HepG2 (cell line): ENCODE data around the gene PAPPA. TPM values are rescaled to one million over a fixed set of nuclear protein-coding genes. Genes with fewer than 3 reads are reported as not detected.

Experiments
- ATAC-seq: fragments of 200-7000 bp; cut with Tn5 transposase; 3 replicates; pipeline ENCODE4 v1.9.1; 2020; ENCODE audit warnings: mild to moderate bottlenecking, moderate library complexity
- BruUV-seq: library from RNA; stranded (reverse); fragments of 400-500 nt; replicated peaks from 2 replicates; lab custom pipeline; 2021; lab: Mats Ljungman, UMichigan
- CTCF ChIA-PET: fragments of 300-600 bp; formaldehyde crosslinking; extraction: SDS; loops from one replicate; lab custom pipeline; 2021; ENCODE audit warnings: low total read pairs, inconsistent platforms, low intra/inter-chr PET ratio; lab: Yijun Ruan, JAX
- POLR2A ChIA-PET: fragments of 350-600 bp; sonication (Branson Sonifier 250); formaldehyde crosslinking; loops from one replicate; lab custom pipeline; 2020; ENCODE audit warnings: antibody characterized with exemption, inconsistent platforms; lab: Yijun Ruan, JAX
- DNase-seq: peaks from one replicate; pipeline ENCODE4 v3.0.0-alpha.2; 2015; ENCODE audit warnings: low spot score
- FAIRE-seq: peaks from 3 replicates; lab custom pipeline; 2011; peaks lifted over from hg19 to GRCh38; lab: Jason Lieb, UNC
- H2AFZ ChIP-seq: one replicate; pipeline ENCODE4 v1.6.1; 2011; ENCODE audit warnings: low read length, inconsistent platforms
- H3K27ac ChIP-seq: fragments of 300-600 bp; 3 replicates; pipeline ENCODE4 v1.8.0; 2011; ENCODE audit warnings: mixed run types, mild to moderate bottlenecking, mixed read lengths, low read length, inconsistent platforms; ENCODE audit not compliant: insufficient read depth; ENCODE audit errors: extremely low read length
- H3K27me3 ChIP-seq, 2 experiments: fragments of 200-600 bp in 1 of 2; 2 replicates in 1 of 2; 3 replicates in 1 of 2; pipeline versions ENCODE4 v1.6.0 to v1.8.0; 2011; ENCODE audit warnings: low read length in 2 of 2, mild to moderate bottlenecking in 2 of 2, moderate library complexity in 2 of 2, inconsistent platforms in 1 of 2; ENCODE audit not compliant: insufficient read depth in 2 of 2, control insufficient read depth in 1 of 2
- H3K36me3 ChIP-seq, 2 experiments: fragments of 200-600 bp in 1 of 2; replicated peaks in 1 of 2; 2 replicates in 1 of 2; 3 replicates in 1 of 2; pipeline versions ENCODE4 v1.5.1 to v1.8.0; 2011; ENCODE audit warnings: low read length in 2 of 2, inconsistent platforms in 1 of 2; ENCODE audit not compliant: insufficient read depth in 2 of 2, control insufficient read depth in 1 of 2
- H3K4me1 ChIP-seq: 2 replicates; pipeline ENCODE4 v1.5.1; 2012; ENCODE audit warnings: low read length, inconsistent platforms; ENCODE audit not compliant: insufficient read depth
- H3K4me2 ChIP-seq: 2 replicates; pipeline ENCODE4 v1.6.0; 2011; ENCODE audit warnings: low read depth, low read length, inconsistent platforms
- H3K4me3 ChIP-seq, 3 experiments: fragments of 200-600 bp in 1 of 3; sonication (generic), shearing (Covaris generic) in 1 of 3; replicated peaks in 1 of 3; 2 replicates each; pipeline ENCODE4 v1.5.1; 2011 to 2016; ENCODE audit warnings: low read length in 3 of 3, inconsistent platforms in 2 of 3, low read depth in 2 of 3, mild to moderate bottlenecking in 2 of 3, control low read depth in 1 of 3, mixed read lengths in 1 of 3; ENCODE audit not compliant: insufficient read depth in 1 of 3
- H3K79me2 ChIP-seq: one replicate; pipeline ENCODE4 v1.6.1; 2011; ENCODE audit warnings: low read length, inconsistent platforms; ENCODE audit not compliant: insufficient read depth
- H3K9ac ChIP-seq: 2 replicates; pipeline ENCODE4 v1.6.0; 2011; ENCODE audit warnings: mild to moderate bottlenecking, low read depth, low read length, inconsistent platforms; ENCODE audit not compliant: insufficient read depth
- H3K9me3 ChIP-seq: 2 replicates; pipeline ENCODE4 v1.5.1; 2012; ENCODE audit warnings: mild to moderate bottlenecking, low read length
- H4K20me1 ChIP-seq: 2 replicates; pipeline ENCODE4 v1.6.0; 2011; ENCODE audit warnings: inconsistent platforms, mild to moderate bottlenecking, low read length, moderate library complexity; ENCODE audit not compliant: insufficient read depth
- KAT8 ChIP-seq: IDR thresholded peaks from 2 replicates; pipeline ENCODE4 v1.6.1; 2016; ENCODE audit warnings: missing genetic modification reagents, missing compliant biosample characterization
- NONO ChIP-seq, 2 experiments: fragments of 450-650 bp in 1 of 2; sonication (generic) in 1 of 2; formaldehyde crosslinking in 1 of 2; IDR thresholded peaks in 1 of 2; conservative IDR thresholded peaks in 1 of 2; 2 replicates each; pipeline versions ENCODE4 v1.6.1 to v1.8.0; 2017 to 2022; ENCODE audit warnings: mild to moderate bottlenecking in 1 of 2, missing genetic modification reagents in 1 of 2, moderate library complexity in 1 of 2
- PHF21A ChIP-seq: sonication (generic); formaldehyde crosslinking; IDR thresholded peaks from 2 replicates; pipeline ENCODE4 v1.5.0; 2020; ENCODE audit warnings: mild to moderate bottlenecking, missing genetic modification reagents
- TSC22D2 ChIP-seq: sonication (generic); formaldehyde crosslinking; IDR thresholded peaks from 2 replicates; pipeline ENCODE4 v1.5.1; 2020; ENCODE audit warnings: missing genetic modification reagents, mild to moderate bottlenecking, borderline replicate concordance
- YEATS2 ChIP-seq: sonication (generic); formaldehyde crosslinking; IDR thresholded peaks from 2 replicates; pipeline ENCODE4 v1.4.0; 2020; ENCODE audit warnings: missing genetic modification reagents, borderline replicate concordance
- ZNF614 ChIP-seq: IDR thresholded peaks from 2 replicates; pipeline ENCODE4 v1.6.1; 2018; ENCODE audit warnings: missing biosample characterization, missing genetic modification reagents, inconsistent platforms, borderline replicate concordance
- WGBS: methylation state at CpG from one replicate; pipeline ENCODE4 v1.1.6; 2017; ENCODE audit warnings: low lambda C conversion rate; 5-methylcytosine and 5-hydroxymethylcytosine counted together
- in situ Hi-C: cut with HindIII; loops from 2 replicates; pipeline ENCODE4 v1.10.0; 2017; ENCODE audit warnings: low pct_unique_long_range_greater_than_20kb; ENCODE audit not compliant: extremely low pct_ligation_motif_present
- intact Hi-C: fragments of 100-400 bp; cut with micrococcal nuclease; formaldehyde crosslinking; loops from one replicate; pipeline ENCODE4 v1.10.0; 2022; ENCODE audit not compliant: unreplicated experiment
- polyA plus RNA-seq, 8 experiments: library from polyadenylated mRNA; depleted of rRNA in 3 of 8; stranded (reverse) in 7 of 8; unstranded in 1 of 8; fragments of >200 nt; fragmentation: Illumina TruSeq in 4 of 8; extraction: Trizol in 4 of 8; gene quantifications; 2 replicates each; pipeline versions ENCODE4 v1.2.1 to v1.2.3, GENCODE V29; 2011 to 2016; ENCODE audit warnings: low read depth in 4 of 8, missing spikeins in 1 of 8, mixed read lengths in 1 of 8; ENCODE audit not compliant: insufficient read depth in 1 of 8
- total RNA-seq, 5 experiments: library from RNA; depleted of rRNA; stranded (reverse); fragments of >200 nt; fragmentation: Illumina TruSeq; extraction: Trizol; gene quantifications; 2 replicates each; pipeline ENCODE4 v1.2.3, GENCODE V29; 2016; ENCODE audit warnings: low read depth in 1 of 5
- TF ChIP-seq, protein P1 (sequence below): sonication (generic); formaldehyde crosslinking; conservative IDR thresholded peaks from 2 replicates; pipeline ENCODE4 v1.8.1; 2023; ENCODE audit warnings: missing genetic modification reagents
- TF ChIP-seq, protein P2 (sequence below): sonication (generic); formaldehyde crosslinking; IDR thresholded peaks from 2 replicates; pipeline ENCODE4 v1.4.0; 2020; ENCODE audit warnings: mild to moderate bottlenecking, missing genetic modification reagents
- TF ChIP-seq, protein P3 (sequence below): sonication (generic); IDR thresholded peaks from 2 replicates; pipeline ENCODE4 v1.6.1; 2016; ENCODE audit warnings: low read depth, borderline replicate concordance
- TF ChIP-seq, protein P4 (sequence below): sonication (generic); formaldehyde crosslinking; IDR thresholded peaks from 2 replicates; pipeline ENCODE4 v1.4.0; 2020; ENCODE audit warnings: missing genetic modification reagents

Gene PAPPA
- total and polyA plus RNA-seq, 2 of the 13 experiments (the other 11 are each of a cell fraction or from before 2014, with no cell fraction given) = 0.09 to 0.11 TPM

DNA sequence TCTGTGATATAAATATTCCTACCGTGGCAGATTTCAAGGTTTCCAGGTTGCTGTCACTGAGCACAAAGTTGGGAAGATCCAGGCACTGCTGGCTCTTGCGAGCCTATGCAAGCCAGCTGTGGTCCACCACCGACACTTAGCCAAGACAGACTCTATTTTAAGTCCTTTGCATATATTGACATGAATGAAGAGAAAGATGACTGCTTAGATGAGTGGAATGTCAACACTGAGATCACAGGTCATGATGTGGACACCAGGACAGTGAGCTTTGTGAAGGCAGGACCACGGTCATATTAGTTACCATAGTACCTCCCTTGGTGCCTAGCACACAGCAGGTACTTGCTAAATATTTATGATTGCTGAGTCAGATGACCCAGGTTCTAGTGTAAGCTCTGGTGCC lies 217.0 kb downstream of the PAPPA start:
- Histone ChIP-seq H3K4me1 (no peaks in the 10 kb centered on the region), H3K36me3 (no peaks in the 10 kb centered on the region), H3K9me3 (no peaks in the 10 kb centered on the region), H3K4me2 (no peak overlapping the region), H2AFZ (no peak overlapping the region), H3K27me3 (no peaks in the 10 kb centered on the region), H3K9ac (no peak overlapping the region), H4K20me1 (no peaks in the 10 kb centered on the region), H3K27ac (no peak overlapping the region), H3K4me3 (no peak overlapping the region), H3K79me2 (no peaks in the 10 kb centered on the region)
- ChIA-PET CTCF (no interaction called here), POLR2A (no interaction called here)
- in situ Hi-C loops (no loop called here), intact Hi-C loops (no loop called here)
- no peak for FAIRE-seq
- DNase-seq = peak; percentile 21
- BruUV-seq = no TSS peak
- WGBS = 54% methylated on average over 4 of the region's 4 CpGs
- ATAC-seq = peak; percentile 63; the same call in 2 of the 3 replicates
- no peak for TF ChIP-seq KAT8 (CRISPR knock-in tag)
- TF ChIP-seq, protein P1, sequence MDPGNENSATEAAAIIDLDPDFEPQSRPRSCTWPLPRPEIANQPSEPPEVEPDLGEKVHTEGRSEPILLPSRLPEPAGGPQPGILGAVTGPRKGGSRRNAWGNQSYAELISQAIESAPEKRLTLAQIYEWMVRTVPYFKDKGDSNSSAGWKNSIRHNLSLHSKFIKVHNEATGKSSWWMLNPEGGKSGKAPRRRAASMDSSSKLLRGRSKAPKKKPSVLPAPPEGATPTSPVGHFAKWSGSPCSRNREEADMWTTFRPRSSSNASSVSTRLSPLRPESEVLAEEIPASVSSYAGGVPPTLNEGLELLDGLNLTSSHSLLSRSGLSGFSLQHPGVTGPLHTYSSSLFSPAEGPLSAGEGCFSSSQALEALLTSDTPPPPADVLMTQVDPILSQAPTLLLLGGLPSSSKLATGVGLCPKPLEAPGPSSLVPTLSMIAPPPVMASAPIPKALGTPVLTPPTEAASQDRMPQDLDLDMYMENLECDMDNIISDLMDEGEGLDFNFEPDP = no peak
- TF ChIP-seq ZNF614 = no peak
- no peak for TF ChIP-seq TSC22D2 (CRISPR knock-in tag)
- no peak for TF ChIP-seq YEATS2 (CRISPR knock-in tag)
- TF ChIP-seq, protein P2, sequence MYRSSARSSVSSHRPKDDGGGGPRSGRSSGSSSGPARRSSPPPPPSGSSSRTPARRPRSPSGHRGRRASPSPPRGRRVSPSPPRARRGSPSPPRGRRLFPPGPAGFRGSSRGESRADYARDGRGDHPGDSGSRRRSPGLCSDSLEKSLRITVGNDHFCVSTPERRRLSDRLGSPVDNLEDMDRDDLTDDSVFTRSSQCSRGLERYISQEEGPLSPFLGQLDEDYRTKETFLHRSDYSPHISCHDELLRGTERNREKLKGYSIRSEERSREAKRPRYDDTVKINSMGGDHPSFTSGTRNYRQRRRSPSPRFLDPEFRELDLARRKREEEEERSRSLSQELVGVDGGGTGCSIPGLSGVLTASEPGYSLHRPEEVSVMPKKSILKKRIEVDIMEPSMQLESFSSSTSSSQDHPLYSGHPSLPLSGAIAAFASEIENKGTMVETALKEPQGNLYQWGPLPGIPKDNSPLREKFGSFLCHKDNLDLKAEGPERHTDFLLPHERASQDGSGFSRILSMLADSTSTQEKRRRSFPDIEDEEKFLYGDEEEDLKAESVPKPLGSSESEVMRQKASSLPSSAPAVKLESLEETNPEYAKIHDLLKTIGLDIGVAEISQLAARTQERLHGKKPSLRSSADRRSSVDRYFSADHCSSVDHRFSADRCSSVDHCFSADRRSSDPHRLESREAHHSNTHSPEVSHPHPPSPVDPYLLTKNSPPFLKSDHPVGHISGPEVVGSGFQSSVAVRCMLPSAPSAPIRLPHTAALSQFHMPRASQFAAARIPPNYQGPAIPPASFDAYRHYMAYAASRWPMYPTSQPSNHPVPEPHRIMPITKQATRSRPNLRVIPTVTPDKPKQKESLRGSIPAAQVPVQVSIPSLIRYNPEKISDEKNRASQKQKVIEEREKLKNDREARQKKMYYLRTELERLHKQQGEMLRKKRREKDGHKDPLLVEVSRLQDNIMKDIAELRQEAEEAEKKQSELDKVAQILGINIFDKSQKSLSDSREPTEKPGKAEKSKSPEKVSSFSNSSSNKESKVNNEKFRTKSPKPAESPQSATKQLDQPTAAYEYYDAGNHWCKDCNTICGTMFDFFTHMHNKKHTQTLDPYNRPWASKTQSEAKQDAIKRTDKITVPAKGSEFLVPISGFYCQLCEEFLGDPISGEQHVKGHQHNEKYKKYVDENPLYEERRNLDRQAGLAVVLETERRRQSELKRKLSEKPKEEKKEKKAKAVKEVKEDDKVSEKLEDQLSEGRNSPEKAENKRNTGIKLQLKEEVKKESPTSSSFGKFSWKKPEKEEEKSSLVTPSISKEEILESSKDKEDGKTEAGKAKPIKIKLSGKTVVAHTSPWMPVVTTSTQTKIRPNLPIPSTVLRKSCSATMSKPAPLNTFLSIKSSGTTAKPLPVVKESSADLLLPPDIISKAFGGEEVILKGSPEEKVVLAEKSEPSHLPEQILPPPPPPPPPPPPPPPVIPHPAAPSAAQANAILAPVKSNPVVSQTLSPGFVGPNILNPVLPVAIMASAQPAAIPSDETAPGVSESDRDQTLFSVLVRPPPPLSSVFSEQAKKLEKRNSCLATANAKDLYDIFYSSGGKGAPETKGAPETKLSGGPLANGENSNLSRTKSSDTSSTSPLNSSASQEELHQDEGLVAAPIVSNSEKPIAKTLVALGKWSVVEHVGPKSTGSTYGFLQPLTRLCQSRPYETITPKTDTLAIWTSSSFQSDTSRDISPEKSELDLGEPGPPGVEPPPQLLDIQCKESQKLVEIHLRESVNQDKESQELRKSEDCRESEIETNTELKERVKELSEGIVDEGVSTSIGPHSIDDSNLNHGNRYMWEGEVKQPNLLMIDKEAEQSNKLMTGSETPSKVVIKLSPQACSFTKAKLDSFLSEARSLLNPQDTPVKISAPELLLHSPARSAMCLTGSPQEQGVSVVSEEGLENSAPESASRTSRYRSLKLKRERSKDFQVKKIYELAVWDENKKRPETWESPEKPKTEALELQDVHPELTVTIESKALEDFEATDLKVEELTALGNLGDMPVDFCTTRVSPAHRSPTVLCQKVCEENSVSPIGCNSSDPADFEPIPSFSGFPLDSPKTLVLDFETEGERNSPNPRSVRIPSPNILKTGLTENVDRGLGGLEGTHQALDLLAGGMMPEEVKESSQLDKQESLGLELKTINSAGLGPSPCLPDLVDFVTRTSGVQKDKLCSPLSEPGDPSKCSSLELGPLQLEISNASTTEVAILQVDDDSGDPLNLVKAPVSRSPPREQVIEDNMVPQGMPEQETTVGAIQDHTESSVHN = no peak
- TF ChIP-seq, protein P3, sequence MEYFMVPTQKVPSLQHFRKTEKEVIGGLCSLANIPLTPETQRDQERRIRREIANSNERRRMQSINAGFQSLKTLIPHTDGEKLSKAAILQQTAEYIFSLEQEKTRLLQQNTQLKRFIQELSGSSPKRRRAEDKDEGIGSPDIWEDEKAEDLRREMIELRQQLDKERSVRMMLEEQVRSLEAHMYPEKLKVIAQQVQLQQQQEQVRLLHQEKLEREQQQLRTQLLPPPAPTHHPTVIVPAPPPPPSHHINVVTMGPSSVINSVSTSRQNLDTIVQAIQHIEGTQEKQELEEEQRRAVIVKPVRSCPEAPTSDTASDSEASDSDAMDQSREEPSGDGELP = no peak
- TF ChIP-seq PHF21A = no peak
- TF ChIP-seq NONO (IDR thresholded peaks at IDR 0.05) = no peak
- no peak for TF ChIP-seq NONO (CRISPR knock-in tag; conservative IDR thresholded peaks at IDR 0.05)
- TF ChIP-seq, protein P4, sequence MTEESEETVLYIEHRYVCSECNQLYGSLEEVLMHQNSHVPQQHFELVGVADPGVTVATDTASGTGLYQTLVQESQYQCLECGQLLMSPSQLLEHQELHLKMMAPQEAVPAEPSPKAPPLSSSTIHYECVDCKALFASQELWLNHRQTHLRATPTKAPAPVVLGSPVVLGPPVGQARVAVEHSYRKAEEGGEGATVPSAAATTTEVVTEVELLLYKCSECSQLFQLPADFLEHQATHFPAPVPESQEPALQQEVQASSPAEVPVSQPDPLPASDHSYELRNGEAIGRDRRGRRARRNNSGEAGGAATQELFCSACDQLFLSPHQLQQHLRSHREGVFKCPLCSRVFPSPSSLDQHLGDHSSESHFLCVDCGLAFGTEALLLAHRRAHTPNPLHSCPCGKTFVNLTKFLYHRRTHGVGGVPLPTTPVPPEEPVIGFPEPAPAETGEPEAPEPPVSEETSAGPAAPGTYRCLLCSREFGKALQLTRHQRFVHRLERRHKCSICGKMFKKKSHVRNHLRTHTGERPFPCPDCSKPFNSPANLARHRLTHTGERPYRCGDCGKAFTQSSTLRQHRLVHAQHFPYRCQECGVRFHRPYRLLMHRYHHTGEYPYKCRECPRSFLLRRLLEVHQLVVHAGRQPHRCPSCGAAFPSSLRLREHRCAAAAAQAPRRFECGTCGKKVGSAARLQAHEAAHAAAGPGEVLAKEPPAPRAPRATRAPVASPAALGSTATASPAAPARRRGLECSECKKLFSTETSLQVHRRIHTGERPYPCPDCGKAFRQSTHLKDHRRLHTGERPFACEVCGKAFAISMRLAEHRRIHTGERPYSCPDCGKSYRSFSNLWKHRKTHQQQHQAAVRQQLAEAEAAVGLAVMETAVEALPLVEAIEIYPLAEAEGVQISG (CRISPR knock-in tag) = no peak
